Measurements from ENCODE around the gene SDK1. TPM values are rescaled to one million over a fixed set of nuclear protein-coding genes. Genes with fewer than 3 reads are reported as not detected.

Gene SDK1
- total RNA-seq, 4 donors from 2014 or later: 7.5 to 35.0 (median 10.2) TPM

DNA sequence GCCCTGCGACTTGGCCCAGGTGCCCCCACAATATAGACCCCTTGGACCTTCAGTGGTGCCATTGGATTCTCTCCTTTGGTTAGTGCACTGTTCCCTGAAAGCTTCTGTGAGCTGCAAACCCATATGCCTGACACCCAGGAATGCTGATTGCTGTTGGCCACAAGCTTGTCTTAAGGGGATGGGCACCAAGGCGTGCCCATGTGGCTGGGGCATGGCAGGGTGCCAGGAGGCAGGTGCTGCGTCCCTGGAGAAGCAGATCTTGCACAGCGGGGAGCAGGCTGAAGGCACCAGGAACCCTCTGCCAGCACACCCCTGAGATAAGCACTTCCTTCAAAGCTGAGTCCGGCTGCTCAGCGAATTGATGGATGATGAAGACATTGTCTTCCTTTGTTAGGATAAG lies 411.8 kb downstream of the SDK1 start:
- TF ChIP-seq, protein P1, sequence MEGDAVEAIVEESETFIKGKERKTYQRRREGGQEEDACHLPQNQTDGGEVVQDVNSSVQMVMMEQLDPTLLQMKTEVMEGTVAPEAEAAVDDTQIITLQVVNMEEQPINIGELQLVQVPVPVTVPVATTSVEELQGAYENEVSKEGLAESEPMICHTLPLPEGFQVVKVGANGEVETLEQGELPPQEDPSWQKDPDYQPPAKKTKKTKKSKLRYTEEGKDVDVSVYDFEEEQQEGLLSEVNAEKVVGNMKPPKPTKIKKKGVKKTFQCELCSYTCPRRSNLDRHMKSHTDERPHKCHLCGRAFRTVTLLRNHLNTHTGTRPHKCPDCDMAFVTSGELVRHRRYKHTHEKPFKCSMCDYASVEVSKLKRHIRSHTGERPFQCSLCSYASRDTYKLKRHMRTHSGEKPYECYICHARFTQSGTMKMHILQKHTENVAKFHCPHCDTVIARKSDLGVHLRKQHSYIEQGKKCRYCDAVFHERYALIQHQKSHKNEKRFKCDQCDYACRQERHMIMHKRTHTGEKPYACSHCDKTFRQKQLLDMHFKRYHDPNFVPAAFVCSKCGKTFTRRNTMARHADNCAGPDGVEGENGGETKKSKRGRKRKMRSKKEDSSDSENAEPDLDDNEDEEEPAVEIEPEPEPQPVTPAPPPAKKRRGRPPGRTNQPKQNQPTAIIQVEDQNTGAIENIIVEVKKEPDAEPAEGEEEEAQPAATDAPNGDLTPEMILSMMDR (IDR thresholded peaks at IDR 0.05; ENCODE audit: low read depth): no peak

DNA sequence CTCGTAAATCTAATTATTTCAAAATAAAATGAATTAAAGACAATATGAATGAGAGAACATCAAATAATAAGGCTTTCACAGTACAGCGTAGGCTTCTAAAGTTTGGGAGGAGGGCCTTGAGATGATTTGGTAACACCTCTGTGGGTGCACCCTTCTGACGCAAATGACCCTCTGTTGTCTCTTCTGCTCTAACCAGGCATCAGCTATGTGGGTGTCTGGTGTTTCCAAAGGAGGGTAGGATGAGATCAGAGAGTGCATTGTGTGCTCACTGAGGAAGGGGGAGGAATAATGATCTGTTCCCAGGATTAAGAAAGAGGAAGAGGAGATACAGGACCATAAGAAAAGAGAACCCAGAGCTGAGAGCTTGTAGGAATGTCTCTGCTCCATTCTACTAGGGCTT lies 420.4 kb downstream of the SDK1 start:
- TF ChIP-seq, protein P1 (IDR thresholded peaks at IDR 0.05; ENCODE audit: low read depth): no peak

DNA sequence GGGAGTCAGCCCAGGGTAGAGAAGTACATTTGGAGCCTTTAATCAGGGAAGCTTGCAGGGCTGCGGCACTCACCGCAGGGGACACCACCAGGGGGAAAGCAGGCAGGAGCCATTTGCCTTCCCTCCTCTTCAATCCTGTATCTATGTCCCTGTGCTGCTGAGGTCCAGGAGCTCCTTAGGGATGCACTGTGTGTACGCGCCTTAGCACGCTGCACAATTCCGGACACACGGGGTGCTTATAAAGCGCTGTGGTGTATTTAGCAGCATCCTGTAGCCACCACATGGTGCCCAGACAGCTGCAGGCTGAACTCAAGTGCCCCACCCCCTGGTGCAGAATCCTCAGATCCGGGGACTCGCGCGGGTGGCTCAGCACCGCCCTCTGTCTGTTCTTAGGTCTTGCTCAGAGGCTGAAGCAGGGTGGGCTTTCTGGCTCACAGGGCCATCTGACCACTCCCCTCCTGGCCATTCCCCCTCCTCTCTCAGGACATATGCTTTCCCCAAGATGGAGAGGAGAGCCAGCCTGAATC lies 421.4 kb downstream of the SDK1 start:
- TF ChIP-seq, protein P1 (IDR thresholded peaks at IDR 0.05; ENCODE audit: low read depth): no peak

DNA sequence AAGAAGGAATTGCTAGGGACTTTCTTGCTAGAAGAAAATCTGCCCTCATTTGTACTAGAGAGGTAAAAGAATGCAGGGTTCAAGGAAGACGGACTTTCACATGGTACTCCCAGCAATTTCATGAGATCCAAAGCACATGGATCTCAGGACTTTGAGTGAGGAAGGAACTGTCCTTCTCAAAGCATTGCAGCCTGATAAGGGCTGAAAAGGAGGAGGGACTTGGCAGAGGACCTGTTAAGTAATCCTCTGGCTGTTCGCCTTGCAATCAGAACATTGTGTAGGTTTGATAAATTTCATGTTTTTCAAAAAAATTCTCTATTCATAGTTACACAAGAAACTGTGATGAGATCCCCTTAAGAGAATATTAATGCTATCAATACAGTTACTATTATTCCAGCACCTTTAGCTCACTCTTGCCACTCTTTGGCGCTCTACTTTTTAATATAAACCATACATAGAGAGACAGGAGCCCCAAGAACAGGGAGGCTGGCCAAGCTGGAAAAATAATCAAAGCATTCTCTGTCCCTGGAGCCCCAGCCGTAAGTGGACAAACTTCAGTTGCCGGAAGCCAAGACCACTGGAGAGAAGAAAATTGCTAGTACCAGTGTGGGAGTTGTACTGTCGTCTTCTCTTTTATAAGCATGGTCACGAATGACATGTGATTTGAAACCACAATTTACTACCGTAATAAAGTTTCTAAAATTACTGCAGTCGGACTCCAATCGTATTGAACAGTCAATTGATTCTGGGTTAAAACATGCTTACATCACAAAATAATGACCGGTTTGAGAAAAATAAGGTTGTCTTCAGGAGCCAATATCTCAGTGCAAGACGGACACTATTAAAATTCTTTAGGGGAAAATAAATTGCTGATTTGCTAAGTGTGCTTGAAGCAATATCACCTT lies 424.4 kb downstream of the SDK1 start:
- TF ChIP-seq, protein P1 (IDR thresholded peaks at IDR 0.05; ENCODE audit: low read depth): no peak

DNA sequence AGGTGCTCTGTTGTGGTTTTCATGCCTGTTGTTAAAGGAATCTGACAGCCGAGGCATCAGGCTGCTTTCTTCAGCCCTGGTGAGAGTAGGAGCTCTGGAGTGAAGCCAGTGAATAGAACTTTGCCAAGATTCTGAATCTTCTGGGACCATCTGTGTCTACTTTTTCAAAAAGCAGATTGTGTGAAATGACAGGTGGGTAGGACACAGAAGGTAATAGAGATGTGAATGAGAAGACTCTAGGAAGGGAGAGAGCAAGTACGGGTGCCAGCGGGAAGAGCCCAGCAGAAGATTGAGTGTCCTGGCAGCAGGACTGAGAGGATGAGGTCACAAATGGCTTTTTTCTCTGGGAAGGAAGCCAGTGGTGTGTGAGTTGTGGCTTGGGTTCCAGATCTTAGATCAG lies 429.2 kb downstream of the SDK1 start:
- TF ChIP-seq, protein P1 (IDR thresholded peaks at IDR 0.05; ENCODE audit: low read depth): no peak

DNA sequence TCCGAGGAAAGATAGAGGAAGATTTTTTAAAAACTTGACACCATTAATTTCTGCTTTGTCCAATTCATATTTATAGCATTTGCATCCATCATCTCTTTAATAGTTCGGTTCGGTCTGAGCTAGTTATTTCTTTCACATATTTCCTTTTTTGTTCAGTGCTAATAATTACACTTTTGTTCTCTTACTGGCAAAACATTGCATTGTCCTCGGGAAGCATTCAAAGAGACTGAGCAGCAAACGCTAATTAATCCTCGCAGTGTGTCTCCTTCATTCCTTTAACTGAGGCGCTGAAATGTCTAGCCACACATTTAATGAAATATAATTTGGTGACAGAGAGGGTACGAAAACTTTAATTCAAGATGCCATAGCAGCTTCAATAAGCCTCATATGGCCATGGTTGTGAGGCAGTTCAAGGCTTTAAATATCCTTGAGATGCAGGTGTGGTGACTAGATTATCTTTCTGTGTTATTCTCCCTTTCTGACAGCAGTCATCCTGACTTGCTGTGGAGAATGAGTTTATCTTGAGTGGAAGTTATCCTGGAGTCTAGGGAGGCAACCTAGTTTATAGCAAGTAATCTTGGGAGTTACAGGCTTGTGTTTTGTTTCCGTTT lies 431.4 kb downstream of the SDK1 start:
- TF ChIP-seq, protein P1 (IDR thresholded peaks at IDR 0.05; ENCODE audit: low read depth): no peak

DNA sequence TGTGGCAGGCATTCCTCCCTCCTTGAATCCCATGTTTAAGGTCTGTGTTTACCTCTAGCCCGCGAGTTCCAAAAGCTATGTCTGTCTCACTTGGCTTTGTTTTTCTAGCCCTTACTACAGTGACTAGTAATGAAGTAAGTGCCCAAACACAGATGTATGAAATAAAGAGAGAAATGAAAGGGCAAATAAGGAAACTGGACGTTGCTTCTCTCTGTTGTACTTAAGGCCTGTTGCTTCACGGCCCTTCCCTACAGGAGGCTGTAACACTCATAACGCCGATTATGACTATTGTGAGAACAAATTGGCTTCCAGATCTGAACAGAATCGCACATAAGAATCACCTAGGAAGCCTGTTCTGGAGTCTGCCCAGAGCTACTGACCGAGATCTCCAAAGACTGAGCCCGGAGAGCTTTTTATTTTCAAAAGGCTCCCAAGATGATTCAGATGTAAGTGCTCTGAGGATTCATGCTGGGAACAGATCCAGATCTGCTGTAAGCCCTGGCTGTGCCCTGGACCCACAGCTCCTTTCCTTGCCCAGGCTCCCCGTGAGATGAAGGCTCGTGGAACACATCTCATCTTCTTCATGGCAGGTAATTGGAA lies 432.6 kb downstream of the SDK1 start:
- TF ChIP-seq, protein P1 (IDR thresholded peaks at IDR 0.05; ENCODE audit: low read depth): no peak
